GM12878 (cell line): ENCODE measurements around the gene DIPK1A. TPM values are rescaled to one million over a fixed set of nuclear protein-coding genes. Genes with fewer than 3 reads are reported as not detected.

Experiments
- ATAC-seq: fragments of 200-7000 bp; cut with Tn5 transposase; 3 replicates; pipeline ENCODE4 v1.9.1; 2020; ENCODE audit warnings: mild to moderate bottlenecking, moderate library complexity
- BruUV-seq: library from RNA; stranded (reverse); fragments of 400-500 nt; replicated peaks from 2 replicates; lab custom pipeline; 2021; lab: Mats Ljungman, UMichigan
- CTCF ChIA-PET: fragments of 300-600 bp; sonication (Branson Sonifier 250); formaldehyde crosslinking; extraction: SDS; loops from one replicate; lab custom pipeline; 2021; ENCODE audit warnings: inconsistent platforms; lab: Yijun Ruan, JAX
- POLR2A ChIA-PET: fragments of 350-600 bp; formaldehyde crosslinking; extraction: SDS; loops from one replicate; lab custom pipeline; 2021; ENCODE audit warnings: inconsistent platforms; lab: Charles Lee
- RAD21 ChIA-PET: fragments of 300-600 bp; sonication (Branson Sonifier 250); formaldehyde crosslinking; loops from one replicate; lab custom pipeline; 2023; ENCODE audit warnings: antibody characterized with exemption; ENCODE audit not compliant: unreplicated experiment; lab: Charles Lee
- SMC1A ChIA-PET: fragments of 300-600 bp; sonication (Branson Sonifier 250); formaldehyde crosslinking; loops from one replicate; lab custom pipeline; 2023; ENCODE audit not compliant: unreplicated experiment, uncharacterized antibody; lab: Charles Lee
- DNase-seq: peaks from one replicate; pipeline ENCODE4 v3.0.0-alpha.2; 2011; ENCODE audit warnings: low read depth, low spot score
- FAIRE-seq: peaks from 3 replicates; lab custom pipeline; 2011; peaks lifted over from hg19 to GRCh38; lab: Jason Lieb, UNC
- H2AFZ ChIP-seq: 2 replicates; pipeline ENCODE4 v1.6.0; 2011; ENCODE audit warnings: low read depth, low read length, control low read depth; ENCODE audit not compliant: control insufficient read depth
- H3K27ac ChIP-seq: 2 replicates; pipeline ENCODE4 v1.5.1; 2011; ENCODE audit warnings: control low read depth; ENCODE audit not compliant: control insufficient read depth, insufficient read depth
- H3K27me3 ChIP-seq, 2 experiments: replicated peaks in 1 of 2; 2 replicates each; pipeline versions ENCODE4 v1.6.0 to v1.6.1; 2011; ENCODE audit warnings: low read length in 1 of 2; ENCODE audit not compliant: control insufficient read depth in 2 of 2, insufficient read depth in 2 of 2
- H3K36me3 ChIP-seq, 2 experiments: 2 replicates each; pipeline ENCODE4 v1.5.1; 2011; ENCODE audit warnings: low read length in 1 of 2; ENCODE audit not compliant: control insufficient read depth in 2 of 2, insufficient read depth in 2 of 2
- H3K4me1 ChIP-seq: 2 replicates; pipeline ENCODE4 v1.6.1; 2011; ENCODE audit warnings: mild to moderate bottlenecking, low read length, moderate library complexity, mixed read lengths; ENCODE audit not compliant: control insufficient read depth, insufficient read depth
- H3K4me2 ChIP-seq: 2 replicates; pipeline ENCODE4 v1.6.0; 2011; ENCODE audit warnings: control low read depth; ENCODE audit not compliant: control insufficient read depth, insufficient read depth
- H3K4me3 ChIP-seq: fragments of 200-600 bp; sonication (generic); 2 replicates; pipeline ENCODE4 v1.5.1; 2016
- H3K79me2 ChIP-seq: 2 replicates; pipeline ENCODE4 v1.6.0; 2011; ENCODE audit warnings: low read length; ENCODE audit not compliant: control insufficient read depth, insufficient read depth
- H3K9ac ChIP-seq: 2 replicates; pipeline ENCODE4 v1.8.0; 2011; ENCODE audit warnings: low read length, control low read depth, mixed read lengths; ENCODE audit not compliant: control insufficient read depth, insufficient read depth
- H3K9me3 ChIP-seq: replicated peaks from 3 replicates; pipeline ENCODE4 v1.5.1; 2011; ENCODE audit warnings: mild to moderate bottlenecking, low read length; ENCODE audit not compliant: control insufficient read depth, insufficient read depth
- H4K20me1 ChIP-seq: 2 replicates; pipeline ENCODE4 v1.6.0; 2011; ENCODE audit not compliant: control insufficient read depth, insufficient read depth
- BRCA1 ChIP-seq: IDR thresholded peaks from 2 replicates; pipeline ENCODE4 v1.6.1; 2011; ENCODE audit warnings: low read depth, low read length, improper control_type of control experiment
- CTCF ChIP-seq, 3 experiments: IDR thresholded peaks in 2 of 3; conservative IDR thresholded peaks in 1 of 3; 2 replicates each; pipeline ENCODE4 v1.5.1; 2011; ENCODE audit warnings: low read depth in 3 of 3, low read length in 3 of 3, mild to moderate bottlenecking in 3 of 3, control low read depth in 2 of 3, moderate library complexity in 2 of 3, inconsistent platforms in 1 of 3, mixed read lengths in 1 of 3; ENCODE audit not compliant: control insufficient read depth in 2 of 3, insufficient read depth in 1 of 3; ENCODE audit errors: extremely low read depth in 1 of 3
- DPF2 ChIP-seq: fragments of 450-650 bp; IDR thresholded peaks from 2 replicates; pipeline ENCODE4 v1.6.1; 2017; ENCODE audit warnings: mild to moderate bottlenecking
- IRF4 ChIP-seq: IDR thresholded peaks from 2 replicates; pipeline ENCODE4 v1.6.1; 2011; ENCODE audit warnings: low read depth, low read length
- SPI1 ChIP-seq: IDR thresholded peaks from 2 replicates; pipeline ENCODE4 v1.6.1; 2011; ENCODE audit warnings: low read depth, mild to moderate bottlenecking, low read length, moderate library complexity, borderline replicate concordance; ENCODE audit not compliant: insufficient read depth
- WRNIP1 ChIP-seq: IDR thresholded peaks from 2 replicates; pipeline ENCODE4 v1.6.1; 2011; ENCODE audit warnings: low read depth, low read length, improper control_type of control experiment, borderline replicate concordance
- ZBTB40 ChIP-seq: fragments of 450-650 bp; IDR thresholded peaks from 2 replicates; pipeline ENCODE4 v1.6.1; 2016; ENCODE audit warnings: mild to moderate bottlenecking, moderate library complexity, borderline replicate concordance
- ZNF384 ChIP-seq: IDR thresholded peaks from 2 replicates; pipeline ENCODE4 v1.6.1; 2012; ENCODE audit warnings: low read depth, mild to moderate bottlenecking, low read length, improper control_type of control experiment, borderline replicate concordance
- WGBS: methylation state at CpG from one replicate; pipeline ENCODE4 v1.1.6; 2016; ENCODE audit warnings: low lambda C conversion rate; ENCODE audit not compliant: insufficient replicate concordance, insufficient coverage; ENCODE audit errors: missing lambda C conversion rate; 5-methylcytosine and 5-hydroxymethylcytosine counted together
- in situ Hi-C: fragments of 300-500 bp; cut with MboI; formaldehyde crosslinking; loops from 9 replicates; pipeline ENCODE4 v1.14.3; 2018; ENCODE audit warnings: mixed read lengths
- intact Hi-C: fragments of 100-400 bp; cut with micrococcal nuclease; formaldehyde crosslinking; loops from one replicate; pipeline ENCODE4 v1.14.2; 2022; ENCODE audit not compliant: unreplicated experiment
- polyA plus RNA-seq, 11 experiments: library from polyadenylated mRNA; depleted of rRNA in 4 of 11; unstranded in 6 of 11; stranded (reverse) in 5 of 11; fragments of >200 nt; fragmentation: Nextera tagmentation in 4 of 11; fragmentation: Illumina TruSeq in 1 of 11; extraction: Ambion mirVana in 4 of 11; extraction: Trizol in 1 of 11; gene quantifications; 1 replicate in 1 of 11; 2 replicates in 10 of 11; pipeline versions ENCODE4 v1.2.1 to v1.2.3, GENCODE V29; 2011 to 2016; ENCODE audit warnings: inconsistent platforms in 2 of 11, missing spikeins in 2 of 11, low read depth in 1 of 11
- total RNA-seq, 4 experiments: library from RNA; depleted of rRNA in 3 of 4; stranded (reverse); fragments of >200 nt in 3 of 4; fragmentation: Illumina TruSeq in 1 of 4; extraction: Trizol in 1 of 4; gene quantifications; 2 replicates each; pipeline versions ENCODE4 v1.2.1 to v1.2.3, GENCODE V29; 2013 to 2021

DIPK1A gene
- total and polyA plus RNA-seq, 10 of the 15 experiments (the other 5 are each of a cell fraction or from before 2014, with no cell fraction given): 4.9 to 15.0 (median 9.7) TPM

- peaks cover 25% of the 10 kb centered on the region for H3K79me2 ChIP-seq
- no peaks in the 10 kb centered on the region for H3K36me3 ChIP-seq
- intact Hi-C loops: no loop called here
- H3K4me1 ChIP-seq: peaks cover 34% of the 10 kb centered on the region
- SMC1A ChIA-PET: interaction anchor here (0.7 to 3.8 kb wide), 8 partner anchors 8 to 100 kb away, joined by 3 to 19 read pairs (median 7); no protein-coding TSS in a partner anchor
- no peak overlapping the region for H3K9ac ChIP-seq
- no peaks in the 10 kb centered on the region for H4K20me1 ChIP-seq
- no peaks in the 10 kb centered on the region; the same call in 1 of the 3 replicates for H3K9me3 ChIP-seq
- BruUV-seq: no TSS peak
- RAD21 ChIA-PET: interaction anchor here (0.6 to 1.5 kb wide), 4 partner anchors 30 to 68 kb away, joined by 3 to 9 read pairs (median 4); no protein-coding TSS in a partner anchor
- H3K4me2 ChIP-seq: no peak overlapping the region
- in situ Hi-C loops: no loop called here
- CTCF ChIA-PET: interaction anchor here (1.3 to 1.4 kb wide), 2 partner anchors 15 to 66 kb away, joined by 3 read pairs; no protein-coding TSS in a partner anchor
- DNase-seq (no peak), FAIRE-seq (no peak), ATAC-seq (peak; percentile 60)
- no peak overlapping the region for H3K27ac ChIP-seq
- H3K4me3 ChIP-seq: no peak overlapping the region
- no peaks in the 10 kb centered on the region for H3K27me3 ChIP-seq
- POLR2A ChIA-PET: interaction anchor here (1.5 to 1.8 kb wide), 3 partner anchors 14 to 52 kb away, joined by 4 to 5 read pairs (median 5); no protein-coding TSS in a partner anchor
- TF ChIP-seq WRNIP1 (no peak), CTCF (IDR thresholded peaks at IDR 0.05 in 2 of 3, conservative IDR thresholded peaks at IDR 0.05 in 1 of 3; ENCODE audit: control insufficient read depth in 2 of 3, extremely low read depth in 1 of 3, insufficient read depth in 1 of 3, low read depth in 3 of 3, low read length in 3 of 3) (0 out of 6 replicates have a peak, but pooled peaks of 1 of the 3 experiments have one; percentile 18)
- no peak overlapping the region for H2AFZ ChIP-seq
These were observed 33.4 kb downstream of the DIPK1A start for GRCh38 chr1:92927870-92928269.

DNA sequence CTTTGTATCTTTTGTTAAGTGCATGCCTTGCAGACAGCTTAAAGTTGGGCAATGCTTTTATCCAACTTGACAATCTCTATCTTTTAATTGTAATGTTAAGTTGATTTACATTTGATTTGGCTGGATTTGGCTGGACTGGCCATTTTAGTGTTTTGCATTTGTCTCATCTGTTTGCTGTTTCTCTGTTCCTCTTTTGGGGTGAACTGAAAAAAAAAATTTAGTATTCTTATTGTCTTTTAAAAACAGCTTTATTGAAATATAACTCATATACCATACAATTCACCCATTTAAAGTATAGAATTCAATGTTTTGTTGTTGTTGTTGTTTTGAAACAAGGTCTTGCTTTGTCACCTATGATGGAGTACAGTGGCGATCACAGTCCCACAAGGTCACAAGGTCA, 34.4 kb downstream of the DIPK1A start:
- H3K4me1 ChIP-seq: peaks cover 34% of the 10 kb centered on the region
- intact Hi-C loops: no loop called here
- H3K27me3 ChIP-seq: no peaks in the 10 kb centered on the region
- DNase-seq: no peak
- WGBS: 100% methylated on average over 1 of the region's 1 CpG
- ChIA-PET CTCF (interaction anchor here (1.0 to 2.3 kb wide), 9 partner anchors 13 to 152 kb away, joined by 3 to 9 read pairs (median 3); partner anchors contain the start of gene MTF2), POLR2A (interaction anchor here (0.6 to 1.8 kb wide), 6 partner anchors 13 to 741 kb away, joined by 3 to 5 read pairs (median 4); no protein-coding TSS in a partner anchor), RAD21 (interaction anchor here (1.2 to 2.6 kb wide), 7 partner anchors 9 to 67 kb away, joined by 3 to 10 read pairs (median 5); partner anchors contain the start of gene DIPK1A), SMC1A (interaction anchor here (0.5 to 3.8 kb wide), 14 partner anchors 9 to 141 kb away, joined by 3 to 20 read pairs (median 4); no protein-coding TSS in a partner anchor)
- peaks cover 18% of the 10 kb centered on the region for H3K79me2 ChIP-seq
- ATAC-seq: peak; percentile 29; the same call in 2 of the 3 replicates
- no peak for FAIRE-seq
- BruUV-seq: no TSS peak
- no peak overlapping the region for H3K9ac ChIP-seq
- in situ Hi-C loops: no loop called here
- H4K20me1 ChIP-seq: no peaks in the 10 kb centered on the region
- no peaks in the 10 kb centered on the region for H3K36me3 ChIP-seq
- H2AFZ ChIP-seq: no peak overlapping the region
- H3K9me3 ChIP-seq: no peaks in the 10 kb centered on the region; the same call in 2 of the 3 replicates
- no peak overlapping the region for H3K4me3 ChIP-seq
- no peak overlapping the region for H3K27ac ChIP-seq
- no peak overlapping the region for H3K4me2 ChIP-seq
- TF ChIP-seq ZBTB40 (peak; percentile 80; the same call in 1 of the 2 replicates), DPF2 (0 out of 2 replicates have a peak, but pooled peaks have one; percentile 25), ZNF384 (peak; percentile 65), IRF4 (0 out of 2 replicates have a peak, but pooled peaks have one; percentile 15), BRCA1 (no peak), SPI1 (peak; percentile 75)
